Stimulated activated CD8-positive, alpha-beta memory T cell treated with anti-CD3 and anti-CD28 coated beads, Interleukin-2, amount 100 ng/mL, for 48 hours (primary cell): ENCODE measurements around the gene PNPO.

Experiments
- DNase-seq, 2 donors: peaks; one replicate each; pipeline ENCODE4 v3.0.0-alpha.2; 2020; ENCODE audit warnings: low read depth in 2 of 2

PNPO gene

DNA sequence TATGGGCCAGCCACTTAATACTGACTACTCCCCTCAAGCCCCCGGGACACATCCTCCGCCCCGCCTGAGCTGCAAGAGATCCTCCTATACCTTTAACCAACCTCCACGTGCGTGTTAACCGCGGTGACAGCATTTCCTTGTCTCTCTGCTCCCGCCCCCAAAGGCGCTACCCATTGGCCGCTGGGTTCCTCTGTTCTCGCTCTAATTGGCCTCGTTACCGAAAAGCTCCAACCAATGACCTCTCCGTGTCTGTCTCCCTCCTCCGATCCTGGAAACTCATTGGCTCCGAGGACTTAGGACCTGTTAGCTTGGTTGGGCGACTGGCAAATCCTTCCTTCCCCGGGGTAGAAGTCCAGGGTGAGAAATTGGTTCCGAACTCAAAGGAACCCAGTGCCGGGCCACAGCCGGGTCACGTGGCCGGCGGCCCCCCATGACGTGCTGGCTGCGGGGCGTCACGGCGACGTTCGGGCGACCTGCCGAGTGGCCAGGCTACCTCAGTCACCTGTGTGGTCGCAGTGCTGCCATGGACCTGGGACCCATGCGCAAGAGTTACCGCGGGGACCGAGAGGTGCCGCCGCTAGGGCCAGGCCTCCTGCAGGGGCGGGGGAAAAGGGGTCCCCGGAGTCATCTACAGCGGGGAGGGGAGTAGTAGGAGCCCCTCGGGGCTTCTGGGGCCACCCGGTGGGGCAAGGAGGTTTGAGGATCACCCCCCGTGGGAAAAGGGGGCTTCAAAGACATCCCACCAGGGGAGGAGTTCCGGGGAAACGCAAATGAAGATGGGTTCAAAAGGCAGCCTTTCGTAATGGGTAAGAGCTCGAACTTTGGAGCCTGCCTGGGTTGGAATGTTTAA, at the start of gene PNPO:
Gene PNPO, plus strand, starts transcription at position 326 of the 850 bp plus-strand sequence. Its CDS starts 105 bp downstream, at position 431.
- DNase-seq, result peak; percentile 84 to 89

- no peak for DNase-seq
Observed at GRCh38 chr17:47894498-47895346, 46.6 kb upstream of the PNPO start.

DNA sequence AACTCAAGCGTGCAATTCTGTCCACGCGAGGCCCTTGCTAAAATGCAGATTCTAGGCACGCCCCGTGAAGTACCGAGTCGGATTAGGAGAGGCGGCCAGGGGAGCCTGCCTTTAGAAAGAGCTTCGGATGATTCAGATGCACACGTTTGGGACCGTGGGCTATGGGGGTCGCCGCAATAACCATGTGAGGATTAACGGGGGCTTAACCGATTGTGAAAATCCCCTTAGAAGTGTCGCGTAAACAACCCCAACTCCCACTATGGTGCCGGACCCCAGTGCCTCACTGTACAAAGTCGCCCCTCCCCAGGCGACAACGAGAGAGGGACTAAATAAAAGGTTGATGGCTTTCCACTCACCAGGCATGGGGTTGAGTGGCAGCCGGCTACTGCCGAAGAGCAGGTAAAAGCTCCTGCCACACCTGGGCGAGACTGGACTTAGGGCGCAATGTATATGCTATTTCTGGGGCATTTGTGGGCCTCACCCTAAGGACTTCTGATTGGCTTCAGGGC, 46.0 kb upstream of the PNPO start:
- DNase-seq, result peak; percentile 9 to 11

DNA sequence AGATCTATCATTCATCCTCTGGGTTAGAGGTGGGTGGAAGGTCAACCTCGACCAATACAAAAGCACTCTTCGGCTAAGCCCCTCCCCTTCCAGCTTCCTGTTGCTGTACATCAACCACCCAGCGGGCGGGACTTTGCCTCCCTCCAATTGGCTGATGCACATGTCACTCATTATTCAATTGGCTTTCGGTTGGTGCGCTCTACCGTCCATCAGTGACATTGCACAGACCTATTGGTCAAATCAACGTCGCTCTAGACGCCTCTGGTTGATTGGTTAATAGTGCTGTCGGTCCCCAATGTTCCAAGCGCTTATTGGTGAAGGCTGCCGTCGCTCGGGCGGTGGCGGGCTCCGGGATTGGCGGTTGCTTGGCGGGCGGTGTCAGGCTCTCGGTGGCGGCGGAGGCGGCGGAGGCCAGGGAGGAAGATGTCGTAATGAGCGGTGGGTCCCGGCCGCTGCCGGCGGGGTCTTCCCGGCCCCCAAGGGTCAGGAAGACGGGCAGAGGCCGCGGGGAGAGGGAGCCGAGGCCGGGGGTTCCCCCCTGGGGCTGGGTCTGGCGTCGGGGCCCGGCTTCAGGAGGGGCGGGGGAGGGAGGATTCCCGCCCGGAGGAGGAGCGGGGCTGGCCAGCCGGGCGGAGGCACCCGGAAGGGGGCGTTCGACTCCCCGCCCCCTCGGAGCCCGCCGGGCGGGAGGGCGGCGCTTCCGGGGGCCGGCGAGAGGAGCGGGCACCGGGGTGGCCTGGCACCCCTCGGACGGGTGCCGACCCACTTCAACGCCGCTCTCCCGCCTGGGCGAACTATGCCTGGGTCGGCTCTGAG, 45.3 kb upstream of the PNPO start, which contains the start of gene SP2:
Gene SP2, plus strand, starts transcription at position 381 of the 816 bp plus-strand sequence. Its CDS starts 51 bp downstream, at position 432.
- peak; percentile 96 to 99 for DNase-seq

- DNase-seq, result no peak
Observed at GRCh38 chr17:47896672-47897490, 44.5 kb upstream of the PNPO start.

- no peak for DNase-seq
Observed at GRCh38 chr17:47897561-47897960, 43.8 kb upstream of the PNPO start.

DNA sequence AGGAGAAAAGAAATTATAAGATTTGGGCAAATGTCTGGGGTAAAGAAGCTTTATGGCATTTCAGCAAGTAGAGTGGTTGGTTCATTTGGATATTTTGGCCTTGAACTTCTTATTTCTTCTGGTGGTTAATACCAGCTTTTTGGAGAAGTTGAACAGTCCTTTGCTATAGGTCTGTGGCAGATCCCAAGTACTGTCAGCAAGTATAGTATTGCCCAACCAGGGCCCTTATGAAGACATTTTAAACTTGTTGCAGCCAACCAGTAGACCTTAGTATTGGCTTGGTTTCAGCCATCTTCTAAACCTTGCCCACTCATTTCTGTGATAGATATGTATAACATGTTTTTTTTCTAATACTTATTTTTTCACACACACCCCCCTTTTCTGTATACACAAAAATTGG, 43.1 kb upstream of the PNPO start:
- DNase-seq, result no peak

- no peak for DNase-seq
Observed at GRCh38 chr17:47899643-47900042, 41.7 kb upstream of the PNPO start.

- no peak for DNase-seq
Observed at GRCh38 chr17:47901423-47901822, 39.9 kb upstream of the PNPO start.

DNA sequence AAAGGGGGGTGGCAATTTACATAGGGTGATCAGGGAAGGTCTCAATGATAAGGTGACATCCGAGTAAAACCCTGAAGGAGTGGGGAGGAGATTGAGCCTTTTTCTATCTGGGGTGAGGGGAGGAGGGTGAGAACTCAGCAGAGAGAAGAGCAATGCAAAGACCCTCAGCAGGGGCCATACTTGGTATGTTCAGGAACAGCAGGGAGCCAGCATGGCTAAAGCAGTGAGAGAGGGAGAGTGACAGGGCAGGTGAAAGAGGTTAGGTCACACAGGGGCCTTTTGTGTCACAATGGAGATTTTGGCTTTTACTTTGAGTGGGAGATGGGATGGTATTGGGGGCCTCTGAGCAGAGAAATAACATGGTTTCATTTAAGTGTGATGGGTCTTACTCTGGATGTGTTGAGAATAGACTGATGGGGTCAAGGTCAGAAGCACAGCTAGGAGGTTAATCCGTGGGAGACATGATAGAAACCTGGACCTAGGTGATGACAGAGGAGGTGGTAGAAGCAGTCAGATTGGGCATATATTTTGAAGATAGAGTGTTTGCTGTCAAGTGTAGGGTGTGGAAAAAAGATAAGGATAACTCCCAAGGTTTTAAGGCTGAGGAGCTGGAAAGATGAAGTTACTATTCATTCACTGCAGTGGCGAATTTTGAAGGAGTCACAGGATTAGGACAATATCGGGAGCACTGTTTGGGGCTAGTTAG, 39.2 kb upstream of the PNPO start:
- no peak for DNase-seq

DNA sequence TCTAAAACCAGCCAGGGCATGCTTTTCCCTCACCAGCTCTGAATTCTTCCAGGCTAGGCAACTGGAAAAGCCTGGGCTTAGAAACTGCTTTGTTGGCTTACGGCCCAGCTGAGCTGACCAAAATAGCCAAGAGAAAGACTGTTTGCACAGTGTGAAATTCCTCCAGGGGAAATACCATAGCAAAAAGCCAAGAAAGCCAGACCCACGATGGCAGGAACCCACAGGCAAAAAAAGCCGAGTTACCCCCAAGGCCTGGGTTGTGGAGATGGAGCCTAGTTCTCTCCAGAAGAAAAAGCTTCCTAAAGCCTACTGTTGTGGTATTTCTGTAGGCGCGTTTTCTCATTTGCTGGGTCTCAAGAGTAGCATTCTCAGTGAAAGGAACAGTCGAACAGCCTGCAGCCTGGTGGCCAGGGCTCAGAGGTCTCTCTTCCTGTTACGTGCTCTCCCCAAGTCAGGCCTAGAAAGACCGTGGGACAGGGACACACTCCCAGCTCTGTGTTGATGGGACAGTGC, 36.1 kb upstream of the PNPO start:
- DNase-seq, result no peak

DNA sequence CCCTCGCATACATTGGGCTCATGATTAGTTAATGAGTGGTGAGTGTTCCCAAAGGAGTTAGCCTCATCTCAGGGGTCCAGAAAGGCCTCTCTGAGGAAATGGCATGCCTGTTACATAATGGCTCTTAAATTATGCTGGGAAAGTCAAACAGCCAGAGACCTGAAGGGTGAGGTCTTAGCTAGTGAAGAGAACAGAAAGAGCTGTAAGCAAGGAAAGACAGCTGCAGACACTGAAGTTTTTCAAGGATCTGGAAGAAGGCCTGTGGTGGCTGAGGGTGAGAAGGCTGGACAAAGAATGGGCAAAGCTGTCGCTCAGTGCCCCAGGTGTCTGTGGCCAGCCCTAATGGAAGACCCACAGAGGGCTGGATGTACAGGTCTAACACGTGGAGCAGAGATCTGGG, 34.9 kb upstream of the PNPO start:
- no peak for DNase-seq

DNA sequence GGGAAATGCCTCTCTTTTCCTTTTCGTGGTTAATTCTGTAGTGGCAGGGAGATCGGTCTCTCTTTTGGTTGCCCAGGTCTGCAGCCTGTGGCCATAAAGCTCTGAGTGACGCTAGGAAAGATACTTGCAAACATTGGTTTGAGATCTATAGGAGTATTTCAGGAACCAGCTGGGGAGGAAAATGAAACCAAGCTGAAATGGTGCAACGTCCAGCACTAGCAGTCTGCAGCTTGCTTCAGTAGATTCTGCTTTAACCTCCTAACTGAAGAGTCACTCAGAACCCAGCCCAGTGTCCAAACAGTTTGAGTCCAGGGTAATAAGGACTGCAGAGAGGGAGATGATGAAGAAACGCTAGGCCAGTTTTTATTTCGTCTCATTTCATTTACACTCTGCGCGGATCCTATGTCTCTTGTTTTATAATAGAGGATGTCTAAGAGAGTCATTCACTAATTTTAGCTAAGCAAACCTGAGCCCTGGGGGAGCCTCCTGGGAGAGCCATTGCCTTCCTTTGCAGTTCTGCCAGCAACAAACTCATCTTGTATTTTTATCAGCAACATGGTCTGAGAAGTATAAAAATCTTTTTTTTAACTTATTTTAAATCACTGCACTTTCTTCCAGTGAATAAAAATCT, 33.3 kb upstream of the PNPO start:
- DNase-seq, result no peak

GRCh38 chr17:47913050-47913449, 28.3 kb upstream of the PNPO start:
- no peak for DNase-seq

- DNase-seq, result no peak
Observed at GRCh38 chr17:47914306-47914948, 26.9 kb upstream of the PNPO start.

DNA sequence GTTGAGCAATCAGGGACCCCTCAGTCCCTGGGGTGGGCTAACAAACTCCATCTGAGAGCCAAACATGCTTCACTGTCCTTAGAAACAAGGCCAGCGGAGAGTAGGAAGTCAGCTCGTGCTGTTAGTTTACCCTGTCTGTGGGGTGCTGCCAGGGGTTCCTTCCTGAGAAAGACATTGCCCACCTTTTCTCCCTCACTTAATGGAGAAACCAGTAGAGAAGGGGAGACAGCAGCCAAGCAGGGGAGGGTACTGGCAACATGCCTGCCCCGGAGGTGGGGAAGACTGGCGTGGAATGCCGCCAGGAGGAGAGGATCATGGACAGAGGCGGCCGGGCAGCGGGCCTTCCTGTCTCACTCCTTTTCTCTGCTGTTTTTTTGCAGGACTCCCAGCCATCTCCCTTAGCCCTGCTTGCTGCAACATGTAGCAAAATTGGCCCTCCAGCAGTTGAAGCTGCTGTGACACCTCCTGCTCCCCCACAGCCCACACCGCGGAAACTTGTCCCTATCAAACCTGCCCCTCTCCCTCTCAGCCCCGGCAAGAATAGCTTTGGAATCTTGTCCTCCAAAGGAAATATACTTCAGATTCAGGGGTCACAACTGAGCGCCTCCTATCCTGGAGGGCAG, 25.5 kb upstream of the PNPO start:
- DNase-seq, result no peak

GRCh38 chr17:47916489-47917208, 24.7 kb upstream of the PNPO start:
- DNase-seq, result no peak

GRCh38 chr17:47917581-47917980, 23.8 kb upstream of the PNPO start:
- no peak for DNase-seq
